GM12891 (cell line): ENCODE measurements around the gene RBKS.

Source experiments
- PAX5 ChIP-seq: IDR thresholded peaks from 2 replicates; pipeline ENCODE4 v1.6.1; 2011; ENCODE audit warnings: low read length, moderate library complexity, mild to moderate bottlenecking; ENCODE audit not compliant: insufficient read depth, severe bottlenecking
- POLR2A ChIP-seq: IDR thresholded peaks from 2 replicates; pipeline ENCODE4 v1.6.1; 2011; ENCODE audit warnings: low read depth, low read length, control low read depth
- POLR2AphosphoS5 ChIP-seq: IDR thresholded peaks from 2 replicates; pipeline ENCODE4 v1.6.1; 2011; ENCODE audit warnings: low read depth, low read length, control low read depth
- POU2F2 ChIP-seq: IDR thresholded peaks from 2 replicates; pipeline ENCODE4 v1.6.1; 2011; ENCODE audit warnings: low read depth, mild to moderate bottlenecking, control low read depth, low read length, moderate library complexity
- SPI1 ChIP-seq: IDR thresholded peaks from 2 replicates; pipeline ENCODE4 v1.6.1; 2011; ENCODE audit warnings: low read depth, low read length, control low read depth
- TAF1 ChIP-seq: IDR thresholded peaks from 2 replicates; pipeline ENCODE4 v1.6.1; 2011; ENCODE audit warnings: low read depth, low read length, control low read depth

DNA sequence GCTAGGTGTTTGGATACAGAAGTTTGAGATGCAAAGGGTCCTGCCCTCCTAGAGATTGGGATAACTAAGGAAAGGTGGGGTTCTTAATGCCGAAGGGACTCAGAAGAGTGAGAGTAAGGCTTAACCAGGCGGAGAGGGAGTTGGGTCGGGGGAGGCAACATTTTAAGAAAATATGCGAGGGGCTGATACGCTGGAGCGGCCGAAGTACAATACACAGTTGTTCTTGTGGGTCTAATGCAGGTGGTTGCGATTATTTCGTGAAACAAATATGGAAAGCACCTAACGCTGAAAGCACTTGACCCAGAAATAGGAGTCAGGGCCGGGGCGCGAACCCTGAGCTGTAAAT is 119.0 kb downstream of the RBKS start:
- no peak for TF ChIP-seq POLR2AphosphoS5
- TF ChIP-seq PAX5, result no peak
- TF ChIP-seq TAF1, result no peak
- TF ChIP-seq POLR2A, result no peak
- TF ChIP-seq SPI1, result no peak
- TF ChIP-seq POU2F2, result no peak
